ENCODE data around the gene DCAF10.
"Not testable (repeated sequence)": the region's sequence is repeated elsewhere in the genome, so short reads cannot be mapped to it uniquely, and the experiment has no call there.

Gene DCAF10, protein sequence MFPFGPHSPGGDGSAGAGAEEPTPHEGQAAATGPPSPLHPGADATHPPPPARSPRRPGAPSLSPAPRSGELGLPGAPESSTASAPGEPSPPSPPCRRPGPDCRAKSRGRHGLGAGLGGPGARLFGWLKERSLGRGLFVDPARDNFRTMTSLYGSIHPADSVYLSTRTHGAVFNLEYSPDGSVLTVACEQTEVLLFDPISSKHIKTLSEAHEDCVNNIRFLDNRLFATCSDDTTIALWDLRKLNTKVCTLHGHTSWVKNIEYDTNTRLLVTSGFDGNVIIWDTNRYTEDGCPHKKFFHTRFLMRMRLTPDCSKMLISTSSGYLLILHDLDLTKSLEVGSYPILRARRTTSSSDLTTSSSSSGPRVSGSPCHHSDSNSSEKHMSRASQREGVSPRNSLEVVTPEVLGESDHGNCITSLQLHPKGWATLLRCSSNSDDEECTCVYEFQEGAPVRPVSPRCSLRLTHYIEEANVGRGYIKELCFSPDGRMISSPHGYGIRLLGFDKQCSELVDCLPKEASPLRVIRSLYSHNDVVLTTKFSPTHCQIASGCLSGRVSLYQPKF

DNA sequence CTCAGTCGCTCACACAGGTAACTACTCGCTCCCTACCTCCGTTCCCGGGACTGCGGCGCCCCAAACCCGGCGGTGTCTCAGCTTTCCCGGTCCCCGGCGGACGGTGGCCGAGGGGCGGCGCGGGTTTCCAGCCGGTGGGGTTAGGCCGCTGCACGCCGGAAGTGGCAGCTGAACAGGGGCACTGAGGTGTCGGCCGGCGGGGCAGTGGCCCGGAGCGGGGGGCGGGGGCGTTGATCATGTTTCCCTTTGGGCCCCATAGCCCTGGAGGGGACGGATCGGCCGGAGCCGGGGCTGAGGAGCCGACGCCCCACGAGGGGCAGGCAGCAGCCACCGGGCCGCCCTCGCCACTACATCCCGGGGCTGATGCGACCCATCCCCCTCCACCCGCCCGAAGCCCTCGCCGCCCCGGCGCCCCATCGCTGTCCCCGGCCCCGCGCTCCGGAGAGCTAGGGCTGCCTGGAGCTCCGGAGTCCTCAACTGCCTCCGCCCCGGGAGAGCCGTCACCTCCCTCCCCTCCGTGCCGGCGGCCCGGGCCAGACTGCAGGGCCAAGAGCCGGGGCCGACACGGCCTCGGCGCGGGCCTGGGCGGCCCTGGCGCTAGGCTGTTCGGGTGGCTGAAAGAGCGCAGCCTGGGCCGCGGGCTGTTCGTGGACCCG lies at the start of gene DCAF10:
DCAF10 (plus strand) TSS at position 167 of the 656 bp plus-strand sequence; CDS start at position 237, 70 bp downstream.
- peak; percentile 91 for DNase-seq

GRCh38 chr9:37751186-37751585 lies 49.4 kb upstream of the DCAF10 start:
- no peak for DNase-seq

DNA sequence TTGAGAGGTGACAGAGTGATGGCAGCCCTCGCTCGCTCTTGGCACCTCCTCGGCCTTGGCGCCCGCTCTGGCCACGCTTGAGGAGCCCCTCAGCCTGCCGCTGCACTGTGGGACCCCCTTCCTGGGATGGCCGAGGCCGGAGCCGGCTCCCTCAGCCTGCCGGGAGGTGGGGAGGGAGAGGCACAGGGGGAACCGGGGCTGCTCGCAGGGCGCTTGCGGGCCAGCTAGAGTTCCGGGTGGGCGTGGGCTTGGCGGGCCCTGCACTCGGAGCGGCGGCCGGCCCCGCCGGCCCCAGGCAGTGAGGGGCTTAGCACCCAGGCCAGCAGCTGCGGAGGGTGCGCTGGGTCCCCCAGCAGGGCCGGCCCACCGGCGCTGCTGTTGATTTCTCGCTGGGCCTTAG lies 48.9 kb upstream of the DCAF10 start:
- DNase-seq = not testable (repeated sequence)

GRCh38 chr9:37752112-37752511 lies 48.5 kb upstream of the DCAF10 start:
- not testable (repeated sequence) for DNase-seq

DNA sequence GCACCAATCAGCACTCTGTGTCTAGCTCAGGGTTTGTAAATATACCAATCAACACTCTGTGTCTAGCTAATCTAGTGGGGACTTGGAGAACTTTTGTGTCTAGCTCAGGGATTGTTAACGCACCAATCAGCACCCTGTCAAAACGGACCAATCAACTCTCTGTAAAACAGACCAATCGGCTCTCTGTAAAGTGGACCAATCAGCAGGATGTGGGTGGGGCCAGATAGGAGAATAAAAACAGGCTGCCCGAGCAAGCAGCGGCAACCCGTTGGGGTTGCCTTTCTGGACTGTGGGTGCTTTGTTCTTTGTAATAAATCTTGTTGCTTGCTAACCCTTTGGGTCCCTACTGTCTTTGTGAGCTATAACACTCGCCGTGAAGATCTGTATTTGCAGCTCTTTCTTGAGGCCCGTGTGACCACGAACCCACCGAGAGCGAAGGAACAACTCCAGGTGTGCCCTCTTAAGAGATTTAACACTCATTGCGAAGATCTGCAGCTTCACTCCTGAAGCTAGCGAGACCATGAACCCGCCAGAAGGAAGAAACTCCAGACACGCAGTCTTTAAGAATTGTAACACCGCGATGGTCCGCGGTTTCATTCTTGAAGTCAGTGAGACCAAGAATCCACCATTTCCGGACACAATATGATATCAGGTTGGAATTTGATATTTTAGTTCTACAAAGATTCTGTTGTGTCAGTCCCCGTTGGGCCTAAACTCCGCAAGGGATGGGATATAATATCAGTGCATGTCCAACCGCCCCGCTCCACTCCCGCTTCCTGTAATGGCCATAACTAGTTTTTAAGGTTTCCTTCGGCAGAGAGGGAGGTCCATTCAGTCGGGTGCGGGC lies 47.7 kb upstream of the DCAF10 start:
- DNase-seq = peak; percentile 50

- DNase-seq = peak; percentile 66
Measured at GRCh38 chr9:37753489-37754190, 47.0 kb upstream of the DCAF10 start, which contains the start of gene TRMT10B. TRMT10B (plus strand) TSS chr9:37753805; CDS start chr9:37761932, 8,127 bp downstream.

GRCh38 chr9:37758747-37759146 lies 41.9 kb upstream of the DCAF10 start:
- no peak for DNase-seq

DNA sequence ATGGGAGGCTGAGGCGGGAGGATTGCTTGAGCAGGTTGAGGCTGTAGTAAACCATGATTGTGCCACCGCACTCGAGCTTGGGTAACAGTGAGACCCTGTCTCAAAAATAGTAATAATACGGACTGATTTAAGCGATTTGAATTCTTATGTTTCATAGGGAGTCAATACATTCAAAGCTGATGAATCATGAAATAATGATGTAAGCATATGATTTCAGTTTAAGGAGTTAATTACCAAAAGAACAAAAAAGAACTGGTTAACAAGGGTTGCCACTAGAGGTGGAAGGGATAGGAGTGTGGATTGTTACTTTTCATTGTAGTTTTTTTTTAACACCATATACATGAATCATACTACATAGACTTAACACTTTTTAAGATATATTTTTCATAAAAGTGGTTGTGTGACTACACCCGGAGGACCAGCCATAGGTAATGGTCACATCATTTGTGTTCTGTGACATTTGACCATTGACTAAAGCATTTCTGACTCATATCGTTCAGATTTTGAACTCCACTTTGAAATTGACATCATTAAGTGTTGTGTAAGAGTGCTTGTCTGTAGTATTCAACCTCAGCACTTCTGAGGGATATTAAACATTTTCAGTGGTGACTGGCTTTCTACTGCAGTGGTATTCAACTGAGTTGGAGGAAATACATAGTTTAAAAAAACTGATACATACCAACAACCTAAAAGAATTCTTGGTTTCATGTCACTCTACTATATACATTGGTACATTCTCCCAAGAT lies 40.0 kb upstream of the DCAF10 start:
- DNase-seq = no peak

DNA sequence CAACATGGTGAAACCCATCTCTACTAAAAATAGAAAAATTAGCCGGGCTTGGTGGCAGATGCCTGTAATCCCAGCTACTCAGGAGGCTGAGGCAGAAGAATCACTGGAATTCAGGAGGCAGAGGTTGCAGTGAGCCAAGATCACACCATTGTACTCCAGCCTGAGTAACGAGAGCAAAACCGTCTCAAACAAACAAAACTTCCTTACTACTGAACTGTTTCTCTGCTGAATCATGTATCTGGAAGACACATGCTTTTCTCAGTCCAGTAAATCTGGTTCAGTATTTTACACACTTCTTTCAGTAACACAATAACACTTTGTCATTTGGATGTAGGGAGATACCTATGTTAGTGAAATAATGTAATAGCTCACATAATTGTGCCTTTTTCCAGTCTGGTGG lies 39.1 kb upstream of the DCAF10 start:
- no peak for DNase-seq

- DNase-seq = not testable (repeated sequence)
Measured at GRCh38 chr9:37765263-37765662, 35.3 kb upstream of the DCAF10 start.

- no peak for DNase-seq
Measured at GRCh38 chr9:37769306-37769705, 31.3 kb upstream of the DCAF10 start.

GRCh38 chr9:37769995-37770394 lies 30.6 kb upstream of the DCAF10 start:
- no peak for DNase-seq

- DNase-seq = no peak
Measured at GRCh38 chr9:37775216-37775919, 25.2 kb upstream of the DCAF10 start.

- DNase-seq = no peak
Measured at GRCh38 chr9:37776328-37776727, 24.3 kb upstream of the DCAF10 start.

- no peak for DNase-seq
Measured at GRCh38 chr9:37778534-37778933, 22.1 kb upstream of the DCAF10 start.

- DNase-seq = no peak
Measured at GRCh38 chr9:37784291-37784615, 16.3 kb upstream of the DCAF10 start.

GRCh38 chr9:37784616-37785483 lies 15.7 kb upstream of the DCAF10 start, which contains the start of gene EXOSC3:
EXOSC3 (minus strand) TSS chr9:37785064; CDS start chr9:37785044, 20 bp downstream.
- peak; percentile 87 for DNase-seq

- no peak for DNase-seq
Measured at GRCh38 chr9:37787059-37787458, 13.5 kb upstream of the DCAF10 start.

DNA sequence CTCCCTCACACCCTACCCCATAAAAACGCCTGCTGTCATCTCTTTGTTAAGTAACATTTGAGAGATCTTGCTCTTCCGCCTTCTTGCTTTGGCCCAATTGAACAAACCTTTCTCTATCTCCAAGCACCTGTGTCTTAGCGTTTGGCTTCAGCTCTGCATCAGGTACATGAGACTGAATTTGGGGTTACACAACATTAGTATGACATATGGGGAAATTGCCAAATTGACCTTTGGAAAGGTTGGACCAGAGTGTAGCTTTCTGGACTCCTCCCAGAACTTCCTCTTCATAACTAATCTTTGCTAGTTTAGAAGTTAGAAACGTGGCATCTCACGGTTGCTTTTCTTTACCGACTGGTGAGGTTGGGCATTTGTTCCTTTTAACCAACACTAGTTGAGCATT lies 12.3 kb upstream of the DCAF10 start:
- no peak for DNase-seq

DNA sequence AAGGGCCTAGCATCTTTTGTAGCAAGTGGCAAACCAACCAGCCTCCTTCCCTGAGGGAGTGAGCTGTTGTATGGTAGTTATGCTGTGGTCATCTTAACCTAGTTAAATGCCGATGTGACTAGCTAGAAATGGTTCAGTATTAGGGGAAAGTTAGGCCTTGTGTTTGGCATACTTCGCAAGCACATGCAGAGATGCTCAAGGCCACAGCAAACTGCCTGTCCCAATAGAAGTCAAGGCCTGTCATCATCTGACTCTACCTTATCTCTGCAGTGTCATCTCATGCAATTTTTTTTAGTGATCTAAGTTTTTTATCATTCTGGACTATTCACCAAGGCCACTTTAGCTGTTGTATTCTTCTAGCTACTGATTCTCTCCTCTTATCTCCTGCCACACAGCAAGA lies 10.5 kb upstream of the DCAF10 start:
- DNase-seq = no peak

Measured in activated CD4-positive, CD25-positive, alpha-beta regulatory T cell treated with anti-CD3 and anti-CD28 coated beads, Interleukin-2, amount 50 U/mL, for 72 hours (primary cell).